GM18867 (cell line): Measurements from ENCODE around the gene FAM193A.
"Not testable (repeated sequence)": the region's sequence is repeated elsewhere in the genome, so short reads cannot be mapped to it uniquely, and the experiment has no call there.

Experiments
- ATAC-seq: cut with Tn5 transposase; IDR thresholded peaks from one replicate; pipeline ENCODE4 v1.9.1; 2021; ENCODE audit warnings: mild to moderate bottlenecking, moderate library complexity; ENCODE audit not compliant: unreplicated experiment

FAM193A gene

DNA sequence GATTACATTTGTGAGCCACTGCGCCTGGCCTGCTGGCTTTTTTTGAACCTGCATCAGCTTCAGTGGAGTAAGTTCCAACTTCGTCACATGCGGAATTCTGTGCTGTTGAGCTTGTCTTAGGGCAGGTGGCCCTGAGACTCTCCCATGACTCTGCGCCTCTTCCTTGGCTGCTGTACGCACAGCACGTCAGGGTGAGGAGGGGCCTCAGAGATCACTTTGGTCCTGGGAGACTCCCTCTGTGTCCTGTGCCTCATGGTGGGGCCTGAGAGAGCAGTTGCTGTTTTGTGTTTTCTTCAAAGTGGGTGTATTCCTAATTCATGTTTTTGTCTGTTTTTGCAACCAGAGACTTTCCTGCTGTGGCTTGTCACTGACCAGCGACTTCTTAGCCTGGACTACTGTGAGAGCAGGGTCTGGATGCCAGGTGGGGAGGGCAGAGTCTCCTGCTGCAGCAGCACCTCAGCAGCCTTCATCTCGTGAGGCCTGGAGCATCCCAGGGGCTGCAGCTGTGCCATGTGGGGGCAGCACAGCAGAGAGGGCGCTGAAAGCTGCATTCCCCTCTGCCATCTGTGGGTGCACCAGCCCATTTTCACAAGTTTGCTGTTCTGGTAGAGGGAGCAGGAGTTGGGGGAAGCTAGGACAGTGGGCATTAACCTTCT lies 111.8 kb downstream of the FAM193A start:
- ATAC-seq: no peak

DNA sequence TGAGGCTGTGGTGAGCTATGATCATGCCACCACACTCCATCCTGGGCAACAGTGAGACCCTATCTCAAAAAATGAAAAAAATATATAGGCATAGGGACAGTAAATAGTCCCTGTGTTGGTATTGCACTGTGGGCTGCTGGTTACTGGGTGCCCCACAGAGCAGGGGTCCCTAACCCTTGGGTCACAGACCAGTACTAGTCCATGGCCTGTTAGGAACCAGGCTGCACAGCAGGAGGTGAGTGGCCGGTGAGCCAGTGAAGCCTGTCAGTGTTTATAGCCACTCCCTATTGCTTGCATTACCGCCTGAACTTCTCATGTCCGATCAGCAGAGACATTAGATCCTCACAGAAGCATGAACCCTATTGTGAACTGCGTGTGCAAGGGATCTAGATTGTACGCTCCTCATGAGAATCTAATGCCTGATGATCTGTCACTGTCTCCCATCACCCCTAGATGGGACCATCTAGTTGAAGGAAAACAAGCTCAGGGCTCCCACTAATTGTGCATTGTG lies 113.2 kb downstream of the FAM193A start:
- ATAC-seq: no peak

DNA sequence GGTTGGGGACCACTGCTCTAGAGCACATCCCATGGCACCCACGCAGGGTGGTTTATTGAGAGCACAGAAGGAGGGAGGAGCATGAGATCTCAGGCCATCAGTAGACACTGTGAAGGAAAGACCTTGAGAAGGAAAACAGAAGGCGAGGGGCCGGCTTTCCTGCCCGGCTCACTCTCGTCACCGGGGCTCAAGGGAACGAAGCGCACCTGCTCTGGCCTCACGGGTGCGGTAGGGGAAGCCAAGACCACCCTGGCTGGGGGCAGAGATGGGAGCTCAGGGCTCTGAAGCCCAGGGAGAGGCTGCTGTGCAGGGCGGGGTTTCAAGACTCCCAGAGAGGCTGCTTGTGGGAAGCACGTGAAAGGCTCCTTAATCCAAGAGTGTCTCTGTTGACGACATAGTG lies 113.8 kb downstream of the FAM193A start:
- ATAC-seq: no peak

DNA sequence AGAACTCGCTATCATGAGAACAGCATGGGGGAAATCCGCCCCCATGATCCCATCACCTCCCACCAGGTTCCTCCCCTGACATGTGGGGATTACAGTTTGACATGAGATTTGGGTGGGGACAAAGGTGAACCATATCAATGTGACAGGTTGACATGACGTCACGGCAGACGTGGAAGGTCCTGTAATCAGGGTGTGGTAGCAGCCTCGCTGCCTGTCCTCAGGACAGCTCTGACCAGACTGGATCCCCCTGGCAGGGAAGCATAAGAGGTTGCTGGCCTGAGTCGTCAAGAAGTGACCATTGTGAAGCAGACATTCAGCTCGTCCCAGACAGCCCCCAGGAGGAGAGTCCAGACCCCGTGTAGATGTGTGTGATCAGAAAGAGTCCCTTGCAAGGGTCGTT lies 115.1 kb downstream of the FAM193A start:
- ATAC-seq: no peak

DNA sequence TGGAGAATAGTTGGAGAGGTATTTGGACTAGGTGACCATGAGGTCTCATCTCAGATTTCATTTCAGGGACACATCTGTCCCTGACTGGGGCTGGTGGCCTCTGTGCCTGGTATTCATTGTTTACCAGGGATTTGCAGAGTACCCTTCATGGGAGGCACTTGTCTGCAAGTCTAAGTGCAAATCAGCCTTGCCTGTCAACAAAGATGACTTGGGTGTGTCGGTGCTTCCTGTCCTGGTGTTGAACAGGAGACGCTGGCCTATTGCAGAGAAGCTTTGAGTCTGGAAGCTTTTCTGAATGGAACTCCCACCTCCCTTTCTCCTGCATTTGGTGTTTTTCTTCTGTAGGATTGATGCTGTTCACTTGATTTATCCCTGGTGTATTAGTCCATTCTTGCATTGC lies 115.6 kb downstream of the FAM193A start:
- no peak for ATAC-seq

DNA sequence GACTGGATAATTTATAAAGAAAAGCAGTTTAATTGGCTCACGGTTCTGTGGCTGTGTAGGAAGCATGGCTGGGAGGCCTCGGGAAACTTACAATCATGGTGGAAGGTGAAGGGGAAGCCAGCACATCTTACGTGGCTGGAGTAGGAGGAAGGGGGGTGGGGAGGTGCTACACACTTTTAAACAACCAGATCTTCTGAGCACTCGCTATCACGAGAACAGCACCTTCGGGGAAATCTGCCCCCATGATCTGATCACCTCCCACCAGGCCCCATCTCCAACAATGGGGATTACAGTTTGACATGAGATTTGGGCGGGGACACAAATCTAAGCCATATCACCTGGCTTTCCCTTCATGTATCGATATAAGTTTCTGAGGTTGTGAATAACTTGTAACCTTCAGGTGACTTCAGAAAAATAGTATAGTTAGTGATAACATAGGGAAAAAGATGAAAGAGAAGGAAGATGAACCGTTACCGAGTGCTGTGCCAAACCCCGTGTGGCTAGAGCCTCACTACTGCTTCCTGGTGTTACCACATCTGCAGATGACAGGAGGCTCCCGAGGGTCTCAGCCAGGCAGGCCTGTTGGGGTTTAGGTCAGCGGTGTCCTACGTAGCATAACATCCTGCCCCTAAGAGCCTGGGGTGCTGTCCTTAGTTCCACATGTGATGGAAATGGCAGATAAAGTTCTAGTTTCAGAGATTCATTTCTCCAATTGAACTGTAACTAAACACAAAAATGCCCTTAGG lies 116.1 kb downstream of the FAM193A start:
- no peak for ATAC-seq

DNA sequence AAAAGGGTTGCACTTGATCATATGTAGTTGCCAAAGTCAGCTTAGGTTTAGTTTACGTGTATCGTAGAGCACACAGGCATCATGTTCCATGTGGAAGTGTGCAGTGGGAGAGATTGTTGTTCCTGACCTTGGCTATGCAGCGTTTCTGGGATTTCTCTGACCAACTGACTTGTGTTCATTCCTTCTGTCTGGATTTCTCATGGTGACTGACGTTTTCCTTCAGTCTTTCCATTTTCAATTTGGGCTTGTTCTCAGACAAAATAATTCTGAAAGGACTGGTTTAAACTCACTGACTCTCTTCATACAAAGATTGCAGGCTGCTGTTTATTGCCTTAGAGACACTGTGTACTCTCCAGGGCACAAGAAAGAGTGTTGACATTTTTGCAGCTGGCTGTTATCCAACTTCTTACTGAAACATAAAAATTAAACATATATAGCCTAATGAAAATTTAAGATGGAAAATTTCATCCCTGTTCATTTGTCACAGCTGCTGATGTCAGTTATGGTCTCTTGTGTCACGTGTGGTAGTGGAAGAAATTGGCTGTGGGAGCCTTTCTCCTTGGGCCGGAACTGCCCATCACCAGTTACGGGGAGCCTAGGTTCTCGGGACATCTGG lies 124.3 kb downstream of the FAM193A start:
- ATAC-seq: no peak

DNA sequence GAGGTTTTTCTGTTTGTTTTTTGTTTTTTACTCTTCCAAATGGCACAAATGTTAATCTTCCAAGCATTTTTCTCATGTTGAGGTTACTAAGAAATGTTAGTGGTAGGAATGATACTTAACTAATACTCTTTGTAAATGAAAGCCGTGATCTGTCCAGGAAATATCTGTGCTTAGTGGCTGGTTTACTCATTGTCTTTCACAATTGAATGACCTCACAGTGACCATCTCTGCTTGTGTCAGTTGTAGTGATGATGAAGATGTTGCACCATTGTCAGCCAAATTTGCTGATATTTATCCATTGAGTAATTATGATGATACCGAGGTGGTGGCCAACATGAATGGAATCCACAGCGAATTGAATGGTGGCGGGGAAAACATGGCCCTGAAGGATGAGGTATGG lies 126.2 kb downstream of the FAM193A start:
- no peak for ATAC-seq

DNA sequence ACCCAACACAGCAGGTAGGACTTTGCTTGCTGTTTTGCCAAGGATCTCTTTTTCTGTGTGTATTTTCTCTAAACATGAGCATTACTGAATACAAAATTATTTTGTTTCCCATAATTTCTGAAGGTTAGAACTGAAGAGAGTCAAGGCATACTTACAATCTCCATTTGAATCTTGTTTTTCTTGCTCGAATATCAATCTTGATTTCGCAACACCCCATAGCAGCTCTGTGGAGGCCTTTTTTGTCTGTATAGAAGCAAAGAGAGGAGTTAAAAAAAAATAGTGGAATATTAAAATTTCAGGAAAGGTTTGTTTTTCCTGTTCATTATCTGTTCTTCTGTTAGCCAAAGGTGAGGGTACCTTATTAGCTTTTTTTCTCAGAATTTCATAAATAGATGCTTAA lies 126.8 kb downstream of the FAM193A start:
- no peak for ATAC-seq

DNA sequence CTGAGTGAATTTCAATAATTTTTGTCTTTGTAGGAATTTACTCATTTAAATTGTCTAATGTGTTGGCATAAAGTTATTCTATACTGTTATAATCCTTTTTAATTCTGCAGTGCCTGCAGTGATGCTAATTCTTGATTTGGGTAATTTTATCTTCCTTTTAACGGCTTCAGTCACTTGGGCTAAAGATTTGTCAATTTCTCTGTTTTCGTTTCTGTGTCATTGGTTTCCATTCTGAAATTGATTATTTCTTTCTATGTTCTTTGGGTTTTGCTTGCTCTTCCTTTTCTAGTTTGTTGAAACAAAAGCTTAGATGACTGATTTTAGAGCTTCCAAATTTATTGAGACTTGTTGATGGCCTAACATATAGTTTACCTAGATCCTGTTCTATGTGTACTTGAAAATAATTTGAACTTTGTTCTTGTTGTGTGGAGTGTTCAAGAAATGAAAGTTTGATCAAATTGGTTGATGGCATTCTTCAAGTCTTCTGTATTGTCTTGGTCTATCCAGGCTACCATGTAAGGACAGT lies 130.3 kb downstream of the FAM193A start:
- no peak for ATAC-seq

DNA sequence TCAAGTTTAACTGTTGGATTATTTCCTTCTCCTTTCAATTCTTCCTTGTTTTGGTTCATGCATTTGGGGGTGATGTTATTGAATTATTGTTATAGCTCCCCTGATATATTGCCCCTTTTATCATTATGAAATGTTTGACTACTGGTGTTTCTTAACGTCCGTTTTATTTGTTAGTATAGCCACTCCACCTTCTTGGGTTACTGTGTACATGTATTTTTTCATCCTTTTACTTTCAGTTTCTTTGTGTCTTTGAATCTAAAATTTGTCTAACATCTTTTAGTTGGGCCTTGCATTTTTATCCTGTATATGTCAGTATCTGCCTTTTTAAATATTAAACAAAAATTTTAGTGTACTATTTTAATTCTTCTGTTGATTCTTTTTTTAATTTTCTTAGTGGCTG lies 131.0 kb downstream of the FAM193A start:
- no peak for ATAC-seq

DNA sequence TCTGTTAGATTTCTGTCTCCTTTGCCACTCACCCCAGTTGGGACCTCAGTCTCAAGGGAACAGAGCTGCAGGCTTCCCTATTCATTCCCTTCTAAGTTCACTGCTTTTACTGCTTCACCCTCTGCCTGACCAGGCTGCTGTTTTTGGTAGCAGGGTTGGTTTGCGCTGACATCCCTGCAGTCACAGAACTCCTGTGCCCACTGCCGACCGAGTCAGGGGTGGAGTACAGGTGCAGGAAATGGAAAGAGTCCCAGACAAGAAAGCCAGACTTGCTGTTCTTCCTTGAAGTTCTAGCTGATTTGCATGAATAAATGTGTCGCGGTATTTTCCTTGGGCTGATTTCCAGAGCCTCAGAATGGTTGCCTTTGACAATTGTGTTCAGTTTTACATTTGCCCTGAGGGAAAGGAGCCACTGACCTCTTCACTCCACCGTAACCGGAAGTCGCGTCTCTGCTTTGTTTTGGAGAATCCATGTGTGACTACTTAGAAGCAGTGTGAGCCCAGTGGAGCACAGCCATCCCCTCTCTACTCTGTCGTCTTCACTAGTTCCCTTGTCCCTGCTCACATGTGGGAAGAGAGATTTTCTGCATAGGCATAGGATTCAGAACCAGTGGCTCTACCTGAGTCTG lies 134.9 kb downstream of the FAM193A start:
- no peak for ATAC-seq

DNA sequence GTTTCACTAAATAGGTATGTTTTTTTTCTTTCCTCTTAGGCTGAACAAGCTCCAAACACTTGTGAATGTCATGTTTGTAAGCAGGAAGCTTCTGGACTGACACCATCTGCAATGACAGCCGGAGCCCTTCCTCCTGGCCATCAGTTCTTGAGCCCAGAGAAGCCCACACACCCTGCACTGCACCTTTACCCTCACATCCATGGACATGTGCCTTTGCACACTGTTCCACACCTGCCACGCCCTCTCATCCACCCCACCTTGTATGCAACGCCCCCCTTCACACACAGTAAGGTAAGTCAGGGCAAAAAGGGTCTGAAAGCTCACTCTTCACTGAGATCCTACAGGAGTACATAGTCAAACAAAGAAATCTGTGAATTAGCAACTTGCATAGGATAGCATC lies 135.6 kb downstream of the FAM193A start:
- ATAC-seq: no peak

DNA sequence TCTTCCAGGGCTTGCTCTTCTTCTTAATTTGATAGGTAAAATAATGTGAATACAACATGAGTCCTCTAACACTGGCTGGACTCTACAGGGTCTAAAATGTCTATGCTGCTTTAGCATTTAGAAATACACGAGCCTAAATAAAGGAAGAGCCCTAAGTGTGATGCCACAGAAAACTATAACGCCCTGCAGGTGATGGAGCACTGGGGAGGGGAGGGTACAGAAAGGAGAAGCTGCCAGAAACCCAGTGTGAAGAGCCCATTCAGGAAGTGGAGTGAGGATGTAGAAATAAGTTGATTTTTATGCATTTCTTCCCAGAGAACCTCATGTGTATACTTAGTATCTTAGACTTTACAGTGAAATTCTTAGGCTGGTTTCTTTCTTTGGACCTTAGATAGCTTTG lies 136.3 kb downstream of the FAM193A start:
- no peak for ATAC-seq

DNA sequence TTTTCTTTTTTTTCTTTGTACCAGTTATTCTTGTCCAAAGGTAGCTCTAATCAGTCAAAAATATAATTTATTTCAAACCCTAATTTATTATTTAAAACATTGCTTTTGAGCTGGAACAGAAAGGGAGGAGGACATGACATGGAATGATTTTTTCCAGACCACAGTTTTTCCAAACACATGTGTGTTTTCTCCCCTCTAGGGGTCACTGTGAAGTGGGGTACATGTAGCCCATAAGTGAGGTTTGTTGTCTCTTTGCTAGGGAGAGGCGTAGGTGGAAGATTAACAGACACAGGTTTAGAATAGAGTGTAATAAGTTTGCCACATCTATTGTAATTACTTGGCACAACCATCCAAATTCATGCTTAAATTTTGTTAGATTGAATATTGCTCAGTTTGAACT lies 136.7 kb downstream of the FAM193A start:
- ATAC-seq: no peak

DNA sequence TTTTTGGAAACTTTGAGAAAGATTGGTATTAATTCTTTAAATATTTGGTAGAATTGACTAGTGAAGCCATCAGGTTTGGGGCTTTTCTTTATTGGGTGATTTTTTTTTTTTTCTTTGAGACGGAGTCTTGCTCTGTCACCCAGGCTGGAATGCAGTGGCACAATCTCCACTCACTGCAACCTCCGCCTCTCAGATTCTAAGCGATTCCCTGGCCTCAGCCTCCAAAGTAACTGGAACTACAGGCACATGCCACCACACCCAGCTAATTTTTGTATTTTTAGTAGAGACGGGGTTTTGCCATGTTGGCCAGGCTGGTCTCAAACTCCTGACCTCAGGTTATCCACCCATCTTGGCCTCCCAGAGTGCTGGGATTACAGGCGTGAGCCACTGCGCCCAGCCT lies 143.3 kb downstream of the FAM193A start:
- not testable (repeated sequence) for ATAC-seq

DNA sequence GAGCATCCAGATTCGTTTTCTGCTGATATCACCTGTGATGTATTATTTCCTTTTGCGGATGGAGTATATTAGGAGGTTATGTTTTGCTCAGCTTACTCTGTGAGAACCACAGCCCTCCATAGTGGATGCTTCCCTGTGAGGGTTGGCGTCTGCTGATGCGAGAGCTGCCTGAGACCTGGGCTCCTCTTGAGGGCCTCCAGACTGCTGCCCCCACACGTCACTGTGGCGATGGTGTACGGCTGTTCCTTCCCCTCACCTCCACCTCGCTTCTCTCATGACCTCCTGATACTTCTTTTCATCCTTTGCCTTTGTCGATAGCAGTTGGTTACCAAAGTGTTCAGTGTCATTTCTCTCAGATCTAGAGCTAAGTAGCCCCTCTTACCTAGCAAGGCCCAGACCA lies 148.0 kb downstream of the FAM193A start:
- no peak for ATAC-seq

DNA sequence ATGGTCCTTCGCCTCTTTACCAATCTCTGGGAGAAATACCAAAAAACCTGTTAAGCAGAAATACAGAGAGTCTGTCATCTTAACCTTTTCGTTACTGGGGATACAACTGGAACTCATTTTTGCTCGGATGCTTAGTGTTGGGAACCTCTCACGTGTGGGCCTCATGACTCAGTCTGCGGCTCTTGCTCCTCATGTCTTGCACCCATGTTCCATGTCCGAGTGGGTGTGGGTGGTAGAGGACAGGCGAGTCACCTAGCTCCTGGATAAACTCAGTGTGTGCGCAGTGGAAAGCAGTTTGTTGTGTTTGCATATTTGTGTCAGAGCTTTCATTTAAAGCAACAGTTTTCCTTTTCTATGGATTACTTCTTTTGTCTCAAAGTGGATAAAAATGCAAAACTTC lies 149.1 kb downstream of the FAM193A start:
- ATAC-seq: no peak

DNA sequence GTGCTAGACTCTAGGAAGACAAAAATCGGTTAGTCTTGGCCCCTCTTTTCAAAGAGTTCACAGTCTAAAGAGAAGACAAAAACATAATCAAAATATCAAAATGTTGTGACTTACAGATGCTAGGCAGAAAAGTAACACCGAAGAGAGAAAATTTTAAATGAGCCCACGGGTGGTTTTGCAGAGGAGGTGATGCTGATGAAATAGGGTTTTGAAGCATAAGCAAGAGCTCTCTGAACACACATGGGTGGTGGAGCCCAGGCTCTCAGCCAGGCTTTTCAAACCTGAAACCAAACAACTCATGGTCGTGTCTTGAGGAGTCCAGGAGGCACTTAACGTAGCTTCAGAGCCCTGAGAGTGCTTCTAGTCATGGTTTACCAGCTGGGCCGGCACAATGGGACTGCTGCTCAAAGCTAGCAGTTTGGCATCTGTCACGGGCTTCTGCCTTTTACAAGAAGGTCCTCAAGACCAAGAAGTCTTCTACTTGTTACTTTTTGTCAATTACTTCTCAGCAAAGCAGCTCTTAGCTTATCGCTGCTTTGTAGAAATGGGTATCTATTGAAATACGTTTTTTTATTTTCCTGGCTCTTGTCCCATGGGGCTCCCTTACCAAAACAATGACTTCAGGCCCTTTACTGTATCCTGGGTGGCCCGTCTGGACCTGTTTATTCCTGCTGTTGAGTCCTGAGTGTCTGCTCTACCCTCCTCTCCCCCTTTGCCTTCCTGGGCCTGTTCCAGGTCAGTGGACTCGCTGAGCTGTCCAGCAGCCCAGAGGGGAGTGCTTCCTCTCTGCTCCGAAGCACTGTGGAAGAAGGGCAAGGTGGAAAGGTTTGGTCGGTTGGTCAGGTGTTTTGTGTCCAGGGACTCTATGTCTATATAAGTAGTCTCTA lies 150.2 kb downstream of the FAM193A start:
- ATAC-seq: no peak

DNA sequence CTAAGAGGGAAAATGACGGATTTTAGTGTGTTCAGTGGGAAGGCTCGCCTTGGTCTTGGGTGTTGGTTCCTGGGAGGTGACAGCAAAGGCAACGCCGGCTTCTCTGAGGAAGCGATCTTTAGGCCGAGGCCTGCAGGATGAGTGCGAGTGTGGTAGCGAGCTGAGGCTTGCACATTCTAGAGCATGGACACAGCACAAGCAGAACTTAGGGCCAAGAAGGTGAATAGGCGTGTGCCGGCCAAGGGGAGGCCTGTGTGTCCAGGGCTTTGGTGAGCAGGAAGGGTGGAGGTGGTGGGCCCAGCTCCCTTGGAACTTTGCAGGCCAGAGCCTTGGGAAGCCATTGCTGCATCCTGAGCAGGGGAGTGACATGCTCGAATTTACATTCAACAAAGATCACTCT lies 151.8 kb downstream of the FAM193A start:
- ATAC-seq: no peak
